ENCODE measurements around the gene IL25. TPM values are rescaled to one million over a fixed set of nuclear protein-coding genes. Genes with fewer than 3 reads are reported as not detected.

The IL25 gene
- total and polyA plus RNA-seq, 2 of the 8 experiments (the other 6 are each of a cell fraction or from before 2014, with no cell fraction given): not detected

DNA sequence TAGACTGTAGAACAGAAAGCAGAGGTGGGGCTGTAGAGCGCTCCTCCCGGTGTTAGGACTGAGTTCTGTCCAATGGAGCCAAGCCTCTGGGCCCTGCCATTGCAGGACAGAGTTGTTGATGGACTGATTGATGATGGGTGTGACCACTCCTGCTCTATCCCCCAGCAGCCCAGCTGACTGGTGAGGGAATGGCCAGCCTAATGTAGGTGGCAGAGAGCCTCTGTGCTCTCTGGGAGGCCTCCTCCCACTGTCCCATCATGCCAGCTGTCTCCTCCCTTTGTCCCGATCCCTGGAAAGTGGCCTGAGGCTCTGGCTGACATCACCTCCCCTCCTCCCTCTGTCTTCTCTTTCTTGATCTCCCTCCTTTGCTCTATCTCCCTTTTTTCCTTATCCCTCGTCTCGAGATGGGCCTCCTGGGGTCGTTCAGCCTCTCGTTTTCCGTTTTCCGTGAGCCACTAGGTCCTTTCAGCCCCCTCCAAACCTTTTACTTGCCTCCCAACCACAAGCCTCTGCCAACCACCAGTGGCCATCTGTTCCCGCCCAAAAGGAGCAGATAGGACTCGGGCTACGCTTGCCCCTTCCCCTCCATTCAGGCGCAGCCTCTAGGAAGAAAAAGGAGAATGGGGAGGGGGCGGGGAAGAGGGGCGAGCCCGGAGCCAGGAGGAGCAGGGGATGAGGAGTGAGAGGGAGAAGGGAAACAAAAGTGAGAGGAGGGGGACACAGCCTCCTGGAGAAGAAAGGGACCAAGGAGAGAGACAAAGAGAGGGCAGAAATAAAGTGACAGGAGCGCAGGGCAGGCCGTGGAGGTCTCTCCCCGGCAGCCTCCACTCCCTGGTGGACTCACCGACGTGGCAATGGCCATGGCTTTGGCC, 8.2 kb upstream of the IL25 start (continued):
- TF ChIP-seq HDAC2 (IDR thresholded peaks at IDR 0.05; ENCODE audit: borderline replicate concordance in 1 of 2, low read depth in 2 of 2, low read length in 2 of 2) (0 out of 4 replicates have a peak, but pooled peaks of 1 of the 2 experiments have one; percentile 40), GABPA (IDR thresholded peaks at IDR 0.05; ENCODE audit: borderline replicate concordance, insufficient read depth, low read length) (no peak), CREB1 (IDR thresholded peaks at IDR 0.05) (no peak), NANOG (IDR thresholded peaks at IDR 0.05; ENCODE audit: insufficient read depth, low read depth, low read length, poor library complexity, severe bottlenecking) (no peak), CBX8 (IDR thresholded peaks at IDR 0.05; ENCODE audit: borderline replicate concordance, low read depth, low read length) (no peak), RXRA (IDR thresholded peaks at IDR 0.05; ENCODE audit: insufficient read depth, low read depth, low read length) (no peak), KDM4A (IDR thresholded peaks at IDR 0.05; ENCODE audit: low read depth, low read length, severe bottlenecking) (peak; percentile 24), HDAC6 (IDR thresholded peaks at IDR 0.05; ENCODE audit: low read depth, low read length) (no peak), CHD2 (IDR thresholded peaks at IDR 0.05; ENCODE audit: low read length) (0 out of 2 replicates have a peak, but pooled peaks have one; percentile 39), EZH2 (IDR thresholded peaks at IDR 0.05; ENCODE audit: low read depth, low read length, severe bottlenecking) (no peak)

Measured in H1 (cell line).